ENCODE results near the gene ZFP37. TPM values are rescaled to one million over a fixed set of nuclear protein-coding genes. Genes with fewer than 3 reads are reported as not detected.
A peak's percentile ranks its signal among the peaks of the same experiment; 100 is the strongest.

The ZFP37 gene
- total RNA-seq, 6 experiments from 2014 or later: 0.28 to 1.1 (median 0.41) TPM

DNA sequence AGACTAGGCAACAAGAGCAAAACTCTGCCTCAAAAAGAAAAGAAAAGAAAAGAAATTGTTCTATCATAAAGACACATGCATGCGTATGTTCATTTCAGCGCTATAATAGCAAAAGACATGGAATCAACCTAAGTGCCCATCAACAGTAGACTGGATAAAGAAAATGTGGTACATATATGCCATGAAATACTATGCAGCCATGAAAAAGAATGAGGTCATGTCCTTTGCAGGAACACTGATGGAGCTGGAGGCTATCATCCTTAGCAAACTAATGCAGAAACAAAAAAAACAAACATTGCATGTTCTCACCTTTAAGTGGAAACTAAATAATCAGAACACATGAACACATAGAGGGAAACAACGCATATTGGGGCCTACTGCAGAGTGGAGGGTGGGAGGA is 38.3 kb downstream of the ZFP37 start:
- TF ChIP-seq, protein P1, sequence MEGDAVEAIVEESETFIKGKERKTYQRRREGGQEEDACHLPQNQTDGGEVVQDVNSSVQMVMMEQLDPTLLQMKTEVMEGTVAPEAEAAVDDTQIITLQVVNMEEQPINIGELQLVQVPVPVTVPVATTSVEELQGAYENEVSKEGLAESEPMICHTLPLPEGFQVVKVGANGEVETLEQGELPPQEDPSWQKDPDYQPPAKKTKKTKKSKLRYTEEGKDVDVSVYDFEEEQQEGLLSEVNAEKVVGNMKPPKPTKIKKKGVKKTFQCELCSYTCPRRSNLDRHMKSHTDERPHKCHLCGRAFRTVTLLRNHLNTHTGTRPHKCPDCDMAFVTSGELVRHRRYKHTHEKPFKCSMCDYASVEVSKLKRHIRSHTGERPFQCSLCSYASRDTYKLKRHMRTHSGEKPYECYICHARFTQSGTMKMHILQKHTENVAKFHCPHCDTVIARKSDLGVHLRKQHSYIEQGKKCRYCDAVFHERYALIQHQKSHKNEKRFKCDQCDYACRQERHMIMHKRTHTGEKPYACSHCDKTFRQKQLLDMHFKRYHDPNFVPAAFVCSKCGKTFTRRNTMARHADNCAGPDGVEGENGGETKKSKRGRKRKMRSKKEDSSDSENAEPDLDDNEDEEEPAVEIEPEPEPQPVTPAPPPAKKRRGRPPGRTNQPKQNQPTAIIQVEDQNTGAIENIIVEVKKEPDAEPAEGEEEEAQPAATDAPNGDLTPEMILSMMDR (IDR thresholded peaks at IDR 0.05): no peak
- no peak for TF ChIP-seq POLR2A (IDR thresholded peaks at IDR 0.05)
- Histone ChIP-seq H3K9me3 (peaks cover 0 to 4% (median 0%) of the 10 kb centered on the region in 4 donors), H3K27me3 (no peaks in the 10 kb centered on the region), H3K27ac (no peak overlapping the region), H3K4me1 (no peaks in the 10 kb centered on the region), H3K36me3 (no peaks in the 10 kb centered on the region), H3K4me3 (no peak overlapping the region)
- no peak for ATAC-seq
- no peak for DNase-seq
- intact Hi-C loops (cut with DNase I): no loop called here
- 89% methylated on average over 3 of the region's 3 CpGs for WGBS (ENCODE audit: insufficient coverage, low coverage, low lambda C conversion rate, missing lambda C conversion rate)

DNA sequence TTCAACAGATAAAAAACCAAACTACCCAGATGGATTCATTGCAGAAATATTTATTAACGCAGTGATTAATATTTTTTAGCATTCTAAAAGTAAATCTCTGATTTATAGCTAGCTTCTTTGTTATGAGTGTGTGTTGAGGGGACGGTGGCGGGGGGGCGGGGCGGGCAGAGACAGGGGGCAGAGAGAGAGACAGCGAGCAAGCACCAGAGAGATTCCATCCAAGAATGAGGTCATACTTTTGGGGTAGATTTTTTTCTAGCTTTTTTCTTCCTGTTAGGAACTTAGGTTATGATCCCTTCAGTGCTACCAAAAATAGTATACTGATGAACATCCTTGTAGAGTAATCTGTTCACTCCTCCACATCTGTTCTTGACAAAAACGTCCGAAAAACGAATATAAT is 44.0 kb downstream of the ZFP37 start:
- ATAC-seq (no peak), DNase-seq (no peak)
- no peak overlapping the region for H3K27ac ChIP-seq
- no peaks in the 10 kb centered on the region for H3K4me1 ChIP-seq
- WGBS (ENCODE audit: insufficient coverage, low coverage, low lambda C conversion rate, missing lambda C conversion rate): 16% methylated on average over 9 of the region's 9 CpGs
- TF ChIP-seq, protein P1 (IDR thresholded peaks at IDR 0.05): no peak
- TF ChIP-seq POLR2A (IDR thresholded peaks at IDR 0.05): no peak
- H3K27me3 ChIP-seq: no peaks in the 10 kb centered on the region
- peak overlapping the region in 1 of 3 donors; percentile 16 for H3K4me3 ChIP-seq
- no peaks in the 10 kb centered on the region for H3K36me3 ChIP-seq
- no peaks in the 10 kb centered on the region for H3K9me3 ChIP-seq
- intact Hi-C loops (cut with DNase I): no loop called here

DNA sequence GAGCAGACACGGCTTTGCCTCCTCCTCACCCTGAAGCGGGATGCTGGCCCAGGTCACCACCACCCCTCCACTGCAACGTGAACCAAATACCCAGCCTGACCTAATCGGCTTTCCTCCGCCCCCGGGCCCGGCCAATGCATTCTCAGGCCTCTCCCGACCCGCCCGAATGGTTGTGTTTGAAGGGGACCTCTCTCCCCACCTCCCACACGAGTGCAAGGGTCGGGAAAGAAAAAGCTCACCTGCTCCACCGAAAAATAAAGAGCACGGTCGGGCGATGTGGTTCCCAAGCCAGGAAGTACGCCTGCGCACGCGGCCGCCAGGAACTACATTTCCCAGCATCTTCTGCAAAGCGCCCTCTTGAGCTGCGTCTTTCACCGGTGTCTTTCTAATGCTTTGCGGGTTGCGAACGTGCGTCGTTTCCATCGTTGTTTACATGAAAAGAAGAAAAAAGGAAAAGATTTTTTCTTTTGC is 44.6 kb downstream of the ZFP37 start, which contains the start of gene ZNF883:
ZNF883 (minus strand) TSS at position 282 of the 471 bp plus-strand sequence.
- no peaks in the 10 kb centered on the region for H3K27me3 ChIP-seq
- peak in 2 of 3 donors; percentile 17 to 55 for DNase-seq
- H3K9me3 ChIP-seq: no peaks in the 10 kb centered on the region
- H3K4me3 ChIP-seq: peak within 1 kb of the TSS in 1 of 3 donors; percentile 16
- H3K36me3 ChIP-seq: no peaks in the 10 kb centered on the region
- intact Hi-C loops (cut with DNase I): no loop called here
- 3% methylated on average over 28 of the region's 30 CpGs for WGBS (ENCODE audit: insufficient coverage, low coverage, low lambda C conversion rate, missing lambda C conversion rate)
- H3K4me1 ChIP-seq: no peaks in the 10 kb centered on the region
- TF ChIP-seq, protein P1 (IDR thresholded peaks at IDR 0.05): no peak
- TF ChIP-seq POLR2A (IDR thresholded peaks at IDR 0.05): no peak
- peak in 2 of 4 donors; percentile 25 to 31 for ATAC-seq
- no peak within 1 kb of the TSS for H3K27ac ChIP-seq

DNA sequence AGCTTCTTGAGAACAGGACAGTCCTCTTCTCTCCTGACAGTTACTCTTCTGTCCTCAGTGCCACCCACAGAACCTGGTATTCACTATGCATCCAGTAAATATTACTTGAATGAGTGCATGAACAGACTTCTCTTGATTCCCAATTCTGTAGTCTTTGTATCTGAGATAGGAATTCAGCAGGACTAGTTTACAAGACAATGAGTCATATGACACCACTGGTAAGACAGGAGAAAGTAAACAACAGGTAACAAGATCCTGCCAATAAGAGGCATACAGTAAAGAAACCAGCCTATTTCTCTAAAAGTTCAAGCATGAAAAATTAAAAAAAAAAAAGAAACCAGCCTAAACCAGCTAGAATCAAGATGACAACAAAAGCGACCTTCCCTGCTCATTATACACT is 50.7 kb downstream of the ZFP37 start:
- Histone ChIP-seq H3K4me1 (no peaks in the 10 kb centered on the region), H3K4me3 (no peak overlapping the region), H3K27ac (no peak overlapping the region), H3K36me3 (no peaks in the 10 kb centered on the region), H3K9me3 (no peaks in the 10 kb centered on the region), H3K27me3 (no peaks in the 10 kb centered on the region)
- intact Hi-C loops (cut with DNase I): no loop called here
- DNase-seq (no peak), ATAC-seq (no peak)
- TF ChIP-seq POLR2A (IDR thresholded peaks at IDR 0.05): no peak
- TF ChIP-seq, protein P1 (IDR thresholded peaks at IDR 0.05): no peak
- 45% methylated on average over 1 of the region's 1 CpG for whole genome bisulfite sequencing (ENCODE audit: insufficient coverage, low coverage, low lambda C conversion rate, missing lambda C conversion rate)

Measured in right lobe of liver (tissue), 6 donors.